Gastrocnemius medialis (tissue), 4 donors: Measurements from ENCODE around the gene USP44. TPM values are rescaled to one million over a fixed set of nuclear protein-coding genes. Genes with fewer than 3 reads are reported as not detected.
"Not testable (repeated sequence)": the region's sequence is repeated elsewhere in the genome, so short reads cannot be mapped to it uniquely, and the experiment has no call there.

Experiments used
- ATAC-seq, 2 donors: fragments of 150-250 bp; one replicate each; pipeline ENCODE4 v1.9.1; 2016
- DNase-seq, 2 donors: peaks; one replicate each; pipeline ENCODE4 v3.0.0-alpha.2; 2019
- H3K27ac ChIP-seq, 4 donors: fragments of 200-600 bp; sonication (generic); 1 replicate in 1 of 4; 2 replicates in 3 of 4; pipeline ENCODE4 v1.5.1; 2016 to 2018; ENCODE audit warnings: mild to moderate bottlenecking in 2 of 4, moderate library complexity in 1 of 4
- H3K27me3 ChIP-seq, 3 donors: fragments of 200-600 bp; sonication (generic) in 2 of 3; 1 replicate in 1 of 3; 2 replicates in 2 of 3; pipeline versions ENCODE4 v1.5.1 to v1.6.0; 2016 to 2019; ENCODE audit warnings: mild to moderate bottlenecking in 1 of 3, moderate library complexity in 1 of 3
- H3K36me3 ChIP-seq, 2 donors: fragments of 200-600 bp; sonication (generic) in 1 of 2; one replicate each; pipeline ENCODE4 v1.5.1; 2017 to 2018
- H3K4me1 ChIP-seq, 2 donors: fragments of 200-600 bp; sonication (generic) in 1 of 2; one replicate each; pipeline ENCODE4 v1.5.1; 2016 to 2017; ENCODE audit warnings: mild to moderate bottlenecking in 2 of 2
- H3K4me3 ChIP-seq, 4 donors: fragments of 200-600 bp; sonication (generic) in 3 of 4; 1 replicate in 1 of 4; 2 replicates in 3 of 4; pipeline ENCODE4 v1.5.1; 2016 to 2019; ENCODE audit warnings: mild to moderate bottlenecking in 2 of 4
- H3K9me3 ChIP-seq, 3 donors: fragments of 200-600 bp; sonication (generic) in 2 of 3; 1 replicate in 1 of 3; 2 replicates in 2 of 3; pipeline ENCODE4 v1.5.1; 2016 to 2019
- CTCF ChIP-seq, 5 experiments: fragments of 450-650 bp in 3 of 5; fragments of 200-600 bp in 2 of 5; sonication (generic) in 2 of 5; IDR thresholded peaks in 4 of 5; conservative IDR thresholded peaks in 1 of 5; 1 replicate in 4 of 5; 2 replicates in 1 of 5; pipeline ENCODE4 v1.5.1; 2016 to 2019; ENCODE audit warnings: antibody characterized with exemption in 5 of 5, mild to moderate bottlenecking in 3 of 5, moderate library complexity in 3 of 5
- POLR2A ChIP-seq, 2 donors: fragments of 450-650 bp; IDR thresholded peaks; one replicate each; pipeline ENCODE4 v1.6.1; 2017; ENCODE audit warnings: antibody characterized with exemption in 2 of 2, mild to moderate bottlenecking in 2 of 2, moderate library complexity in 2 of 2
- in situ Hi-C, 4 donors: fragments of 200-750 bp; cut with MboI; loops; one replicate each; pipeline versions ENCODE4 v1.15.0 to v1.8.0; 2017; ENCODE audit warnings: low sequenced_read_pairs in 4 of 4
- intact Hi-C: fragments of 100-400 bp; cut with DNase I; formaldehyde crosslinking; loops from one replicate; pipeline ENCODE4 v1.15.1; 2023; ENCODE audit warnings: low total_unique reads
- total RNA-seq, 4 donors: library from RNA; depleted of rRNA; stranded (reverse); fragments of >200 nt; gene quantifications; one replicate each; pipeline versions ENCODE4 v1.1.0 to v1.2.3, GENCODE V29; 2016

Gene USP44
- total RNA-seq, 4 donors from 2014 or later, result 0.07 to 0.42 (median 0.34) TPM

- ATAC-seq (no peak), DNase-seq (no peak)
- H3K27me3 ChIP-seq, result no peaks in the 10 kb centered on the region
- peaks cover 0 to 12% of the 10 kb centered on the region in 2 donors for H3K4me1 ChIP-seq
- in situ Hi-C loops (no loop called here), intact Hi-C loops (no loop called here)
- H3K4me3 ChIP-seq, result no peak overlapping the region
- peaks cover 0 to 32% of the 10 kb centered on the region in 2 donors for H3K36me3 ChIP-seq
- no peaks in the 10 kb centered on the region for H3K9me3 ChIP-seq
- no peak overlapping the region for H3K27ac ChIP-seq
- TF ChIP-seq POLR2A (IDR thresholded peaks at IDR 0.05), result no peak
- TF ChIP-seq CTCF (IDR thresholded peaks at IDR 0.05 in 4 of 5, conservative IDR thresholded peaks at IDR 0.05 in 1 of 5), result no peak
Measured at GRCh38 chr12:95487024-95487423, 64.3 kb downstream of the USP44 start.

DNA sequence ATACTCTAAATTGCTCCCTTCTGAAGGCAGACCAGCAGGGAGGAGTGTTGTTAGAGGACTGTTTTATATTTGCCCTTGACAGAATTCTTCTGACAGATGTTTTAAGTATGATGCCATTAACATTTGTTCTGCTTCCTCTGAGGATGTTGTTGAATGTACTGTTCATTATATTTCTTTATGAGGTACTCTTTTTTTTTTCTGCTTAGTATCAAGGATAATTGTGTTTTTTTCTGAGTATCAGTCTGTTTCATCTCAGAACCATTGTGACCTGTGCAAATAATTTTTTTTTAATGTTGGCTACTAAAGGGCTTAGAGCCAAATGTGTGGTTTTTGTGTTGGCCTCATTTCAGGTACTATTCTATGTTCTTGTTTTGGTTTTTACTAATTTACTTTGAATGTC, 66.8 kb downstream of the USP44 start:
- no peak for DNase-seq
- Histone ChIP-seq H3K4me1 (peaks cover 17 to 27% of the 10 kb centered on the region in 2 donors), H3K36me3 (peaks cover 0 to 26% of the 10 kb centered on the region in 2 donors), H3K27me3 (no peaks in the 10 kb centered on the region), H3K27ac (no peak overlapping the region), H3K9me3 (no peaks in the 10 kb centered on the region), H3K4me3 (no peak overlapping the region)
- intact Hi-C loops, result no loop called here
- TF ChIP-seq CTCF (IDR thresholded peaks at IDR 0.05 in 4 of 5, conservative IDR thresholded peaks at IDR 0.05 in 1 of 5), result no peak
- no peak for TF ChIP-seq POLR2A (IDR thresholded peaks at IDR 0.05)
- in situ Hi-C loops, result no loop called here
- ATAC-seq, result no peak

GRCh38 chr12:95482564-95482963, 68.7 kb downstream of the USP44 start:
- H3K27me3 ChIP-seq, H3K27ac ChIP-seq, H3K4me3 ChIP-seq, ATAC-seq, in situ Hi-C loops, DNase-seq, intact Hi-C loops, H3K9me3 ChIP-seq: not testable (repeated sequence)
- Histone ChIP-seq H3K36me3 (peaks cover 0 to 34% of the 10 kb centered on the region in 2 donors), H3K4me1 (peaks cover 27% of the 10 kb centered on the region in 2 donors)

DNA sequence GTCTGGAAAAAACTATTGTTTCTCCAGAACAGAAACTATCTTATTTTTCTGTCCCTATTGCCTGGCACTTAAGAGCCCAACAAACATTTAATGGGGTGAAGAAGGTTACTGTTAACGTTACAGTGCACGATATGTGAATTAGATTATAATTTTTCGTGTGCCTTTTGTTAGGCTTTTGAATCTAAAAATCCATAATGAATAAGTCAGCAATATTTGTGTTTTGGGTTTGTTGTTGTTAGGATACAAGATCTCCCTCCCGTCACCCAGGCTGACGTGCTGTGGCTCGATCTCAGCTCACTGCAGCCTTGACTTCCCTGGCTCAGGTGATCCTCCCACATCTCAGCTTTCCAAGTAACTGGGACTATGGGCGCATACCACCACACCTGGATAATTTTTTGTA, 69.4 kb downstream of the USP44 start:
- H3K4me1 ChIP-seq, result peaks cover 27% of the 10 kb centered on the region in 2 donors
- no peak for TF ChIP-seq CTCF (IDR thresholded peaks at IDR 0.05 in 4 of 5, conservative IDR thresholded peaks at IDR 0.05 in 1 of 5)
- no peak for TF ChIP-seq POLR2A (IDR thresholded peaks at IDR 0.05)
- no peak for ATAC-seq

DNA sequence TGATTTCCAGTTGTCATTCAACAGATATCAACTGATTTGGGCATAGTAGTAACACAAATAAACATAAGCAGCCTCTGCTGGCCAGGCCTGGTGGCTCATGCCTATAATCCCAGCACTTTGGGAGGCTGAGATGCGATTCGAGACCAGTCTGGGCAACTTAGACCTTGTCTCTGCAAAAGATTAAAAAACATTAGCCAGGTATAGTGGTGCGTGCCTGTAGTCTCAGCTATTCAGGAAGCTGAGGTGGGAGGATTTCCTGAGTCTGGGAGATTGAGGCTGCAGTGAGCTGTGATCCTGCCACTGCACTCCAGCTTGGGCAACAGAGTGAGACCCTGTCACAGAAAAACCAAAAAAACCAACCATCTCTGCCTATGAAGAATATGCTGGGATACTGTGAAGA, 70.2 kb downstream of the USP44 start:
- peak overlapping the region in 1 of 4 donors; percentile 1 for H3K27ac ChIP-seq
- in situ Hi-C loops (no loop called here), intact Hi-C loops (no loop called here)
- no peaks in the 10 kb centered on the region for H3K9me3 ChIP-seq
- no peak overlapping the region for H3K4me3 ChIP-seq
- no peak for ATAC-seq
- TF ChIP-seq CTCF (IDR thresholded peaks at IDR 0.05 in 4 of 5, conservative IDR thresholded peaks at IDR 0.05 in 1 of 5) (no peak), POLR2A (IDR thresholded peaks at IDR 0.05) (no peak)
- no peaks in the 10 kb centered on the region for H3K27me3 ChIP-seq
- DNase-seq, result no peak
- H3K4me1 ChIP-seq, result peaks cover 27 to 30% of the 10 kb centered on the region in 2 donors
- H3K36me3 ChIP-seq, result peaks cover 0 to 37% of the 10 kb centered on the region in 2 donors

More for the DNA sequence above, 69.4 kb downstream of the USP44 start:
- intact Hi-C loops (no loop called here), in situ Hi-C loops (no loop called here)
- Histone ChIP-seq H3K9me3 (no peaks in the 10 kb centered on the region), H3K4me3 (no peak overlapping the region), H3K27ac (peak overlapping the region in 1 of 4 donors; percentile 1), H3K27me3 (no peaks in the 10 kb centered on the region), H3K36me3 (peaks cover 0 to 36% of the 10 kb centered on the region in 2 donors)
- no peak for DNase-seq
